ENCODE data around the gene TMEM202.
"Not testable (repeated sequence)": the region's sequence is repeated elsewhere in the genome, so short reads cannot be mapped to it uniquely, and the experiment has no call there.

TMEM202 gene

DNA sequence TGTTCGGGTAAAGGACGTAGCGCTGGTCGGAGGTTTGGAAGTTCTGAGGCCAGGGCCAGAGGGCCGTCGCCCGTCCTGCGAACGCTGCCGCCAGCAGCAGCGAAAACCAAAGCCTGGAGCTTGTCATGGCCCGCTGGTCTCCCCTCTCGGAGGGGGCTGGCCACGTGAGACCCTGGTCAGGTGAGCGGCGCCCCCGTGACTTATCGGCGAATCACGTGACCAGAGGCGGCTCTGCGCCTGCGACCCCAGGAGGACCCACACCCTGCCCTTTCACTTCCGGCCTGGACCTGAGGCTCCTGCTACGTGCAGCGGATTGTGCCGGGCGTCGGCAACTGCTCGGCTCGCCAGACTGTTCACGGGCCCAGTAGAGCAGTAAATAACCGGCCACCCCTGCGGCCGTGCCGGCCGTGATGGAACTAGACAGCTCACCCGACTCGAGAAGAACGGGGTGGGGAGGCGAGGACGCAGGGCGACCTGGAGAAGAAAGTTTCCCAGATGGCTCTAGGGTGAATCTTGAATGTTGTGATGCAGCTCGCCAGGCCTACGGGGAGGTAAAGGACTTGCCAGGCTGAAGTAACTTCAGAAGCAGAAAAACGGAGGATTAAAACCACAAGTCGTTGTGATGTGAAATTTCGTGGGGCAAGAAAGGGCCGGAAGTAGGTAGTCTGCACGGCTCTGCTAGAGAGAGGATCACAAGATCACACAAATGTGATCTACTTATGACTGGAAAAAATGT is 22.1 kb upstream of the TMEM202 start, which contains the start of gene HEXA:
TSS of gene HEXA (minus strand) at position 169 of the 736 bp plus-strand sequence. CDS start at position 127, 42 bp downstream.
- in situ Hi-C loops (cut with MboI; ENCODE audit: low pct_unique_long_range_greater_than_20kb, low sequenced_read_pairs, unreplicated experiment) = no loop called here

DNA sequence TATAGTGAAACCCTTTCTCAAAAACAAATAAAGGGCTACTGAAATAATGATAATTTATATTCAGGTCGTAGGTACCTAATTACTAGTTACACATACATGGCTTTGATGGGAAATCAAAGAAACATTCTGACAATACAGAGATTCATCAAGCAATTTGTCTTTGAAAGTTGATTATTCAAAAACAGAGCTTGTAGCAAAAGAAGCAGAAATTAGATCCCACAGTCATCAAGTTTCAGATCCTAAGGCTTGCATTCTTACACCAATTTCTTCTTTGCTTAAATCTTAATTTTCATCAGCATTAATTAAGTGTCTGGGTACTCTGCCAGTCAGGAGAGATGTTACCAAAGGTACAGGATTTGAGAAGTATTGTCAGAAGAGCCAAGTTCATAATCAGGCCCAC is 20.8 kb upstream of the TMEM202 start:
- in situ Hi-C loops (cut with MboI; ENCODE audit: low pct_unique_long_range_greater_than_20kb, low sequenced_read_pairs, unreplicated experiment) = no loop called here
- no peak for DNase-seq (ENCODE audit: low spot score)
- TF ChIP-seq, protein P1, sequence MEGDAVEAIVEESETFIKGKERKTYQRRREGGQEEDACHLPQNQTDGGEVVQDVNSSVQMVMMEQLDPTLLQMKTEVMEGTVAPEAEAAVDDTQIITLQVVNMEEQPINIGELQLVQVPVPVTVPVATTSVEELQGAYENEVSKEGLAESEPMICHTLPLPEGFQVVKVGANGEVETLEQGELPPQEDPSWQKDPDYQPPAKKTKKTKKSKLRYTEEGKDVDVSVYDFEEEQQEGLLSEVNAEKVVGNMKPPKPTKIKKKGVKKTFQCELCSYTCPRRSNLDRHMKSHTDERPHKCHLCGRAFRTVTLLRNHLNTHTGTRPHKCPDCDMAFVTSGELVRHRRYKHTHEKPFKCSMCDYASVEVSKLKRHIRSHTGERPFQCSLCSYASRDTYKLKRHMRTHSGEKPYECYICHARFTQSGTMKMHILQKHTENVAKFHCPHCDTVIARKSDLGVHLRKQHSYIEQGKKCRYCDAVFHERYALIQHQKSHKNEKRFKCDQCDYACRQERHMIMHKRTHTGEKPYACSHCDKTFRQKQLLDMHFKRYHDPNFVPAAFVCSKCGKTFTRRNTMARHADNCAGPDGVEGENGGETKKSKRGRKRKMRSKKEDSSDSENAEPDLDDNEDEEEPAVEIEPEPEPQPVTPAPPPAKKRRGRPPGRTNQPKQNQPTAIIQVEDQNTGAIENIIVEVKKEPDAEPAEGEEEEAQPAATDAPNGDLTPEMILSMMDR (IDR thresholded peaks at IDR 0.05; ENCODE audit: extremely low read depth, insufficient read depth, missing control alignments) = no peak

More for the DNA sequence above, 22.1 kb upstream of the TMEM202 start, which contains the start of gene HEXA:
- TF ChIP-seq, protein P1 (IDR thresholded peaks at IDR 0.05; ENCODE audit: extremely low read depth, insufficient read depth, missing control alignments) = no peak
- peak; percentile 91 for DNase-seq (ENCODE audit: low spot score)

DNA sequence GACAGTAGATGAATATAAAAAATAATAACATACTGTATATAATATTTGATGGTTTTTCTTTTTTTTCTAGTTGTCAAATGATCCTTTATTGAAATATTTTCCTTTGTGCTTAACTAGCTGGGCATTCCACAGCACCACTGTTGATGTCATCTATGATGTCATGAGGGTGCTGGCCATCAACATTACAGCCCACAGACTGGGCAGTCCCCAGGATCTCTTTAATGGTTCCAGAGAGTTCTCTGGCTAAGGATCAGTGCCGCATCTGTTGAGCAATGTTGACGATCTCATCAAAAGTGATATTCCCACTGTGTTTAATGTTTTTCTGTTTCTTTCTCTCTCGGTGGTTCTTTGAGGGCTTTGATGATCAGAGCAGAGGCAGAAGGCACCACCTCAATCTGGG is 19.0 kb upstream of the TMEM202 start:
- in situ Hi-C loops (cut with MboI; ENCODE audit: low pct_unique_long_range_greater_than_20kb, low sequenced_read_pairs, unreplicated experiment); DNase-seq (ENCODE audit: low spot score): not testable (repeated sequence)

DNA sequence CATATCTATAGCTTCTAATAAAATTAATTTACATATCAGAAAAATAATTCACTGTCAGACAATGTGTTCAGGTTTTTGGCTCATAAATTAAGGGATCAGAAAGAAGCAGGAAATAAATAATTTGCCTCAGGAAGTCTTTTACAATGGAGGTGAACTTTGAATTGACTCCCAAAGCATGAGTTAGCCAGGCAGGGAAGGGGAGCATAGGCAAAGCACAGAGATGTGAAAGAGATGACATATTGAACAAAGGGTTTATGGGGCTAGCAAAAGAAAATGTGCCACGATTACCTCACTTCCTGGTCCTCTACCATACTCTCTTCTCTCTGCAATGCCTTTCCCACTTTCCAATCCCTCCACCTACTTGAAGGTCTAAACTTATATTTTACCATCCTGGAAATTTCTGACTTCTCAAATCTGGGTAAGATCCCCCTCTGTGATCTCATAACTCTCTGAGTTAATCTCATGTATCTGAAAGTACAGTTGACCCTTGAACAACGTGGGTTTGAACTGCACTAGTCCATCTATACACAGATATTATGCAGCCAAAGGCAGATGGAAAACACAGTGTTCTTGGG is 18.2 kb upstream of the TMEM202 start:
- in situ Hi-C loops (cut with MboI; ENCODE audit: low pct_unique_long_range_greater_than_20kb, low sequenced_read_pairs, unreplicated experiment) = no loop called here
- TF ChIP-seq, protein P1 (IDR thresholded peaks at IDR 0.05; ENCODE audit: extremely low read depth, insufficient read depth, missing control alignments) = no peak
- no peak for DNase-seq (ENCODE audit: low spot score)

DNA sequence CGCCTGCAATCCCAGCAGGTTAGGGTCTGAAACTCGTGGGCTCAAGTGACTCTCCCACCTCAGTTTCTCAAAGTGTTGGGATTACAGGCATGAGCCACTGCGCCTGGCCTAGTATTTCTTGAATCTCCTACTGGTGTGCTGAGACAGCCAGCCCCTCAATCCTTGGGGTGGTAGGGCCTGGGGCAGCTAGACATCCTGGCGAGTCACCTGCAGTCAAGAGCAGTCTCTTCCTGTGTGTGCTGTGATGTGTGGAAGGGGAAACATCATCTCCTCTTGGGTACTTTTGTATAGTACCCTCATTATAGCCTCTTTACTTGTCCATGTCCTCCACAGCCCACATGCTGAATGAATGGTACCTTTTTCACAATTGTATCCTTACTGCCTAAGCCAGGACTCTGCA is 17.4 kb upstream of the TMEM202 start:
- TF ChIP-seq, protein P1 (IDR thresholded peaks at IDR 0.05; ENCODE audit: extremely low read depth, insufficient read depth, missing control alignments) = no peak
- in situ Hi-C loops (cut with MboI; ENCODE audit: low pct_unique_long_range_greater_than_20kb, low sequenced_read_pairs, unreplicated experiment) = no loop called here
- no peak for DNase-seq (ENCODE audit: low spot score)

DNA sequence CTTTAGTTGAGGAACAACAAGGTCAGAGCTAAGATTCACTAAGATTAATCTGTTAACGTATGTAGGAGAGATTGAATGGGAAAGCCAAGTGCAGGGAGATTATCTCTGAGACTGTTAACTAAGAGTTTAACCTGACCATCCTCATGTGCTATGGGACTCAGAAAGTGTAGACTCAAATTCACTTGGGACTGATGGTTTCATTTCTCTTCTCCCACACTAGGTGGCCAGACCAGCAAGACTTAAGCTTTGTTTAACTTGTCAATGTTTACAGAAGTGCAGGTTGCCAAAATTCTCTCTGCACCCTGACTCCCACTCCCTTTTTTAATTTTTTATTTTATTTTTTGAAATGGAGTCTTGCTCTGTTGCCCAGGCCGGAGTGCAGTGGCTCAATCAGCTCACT is 16.0 kb upstream of the TMEM202 start:
- TF ChIP-seq, protein P1 (IDR thresholded peaks at IDR 0.05; ENCODE audit: extremely low read depth, insufficient read depth, missing control alignments) = no peak
- DNase-seq (ENCODE audit: low spot score) = no peak
- in situ Hi-C loops (cut with MboI; ENCODE audit: low pct_unique_long_range_greater_than_20kb, low sequenced_read_pairs, unreplicated experiment) = no loop called here

DNA sequence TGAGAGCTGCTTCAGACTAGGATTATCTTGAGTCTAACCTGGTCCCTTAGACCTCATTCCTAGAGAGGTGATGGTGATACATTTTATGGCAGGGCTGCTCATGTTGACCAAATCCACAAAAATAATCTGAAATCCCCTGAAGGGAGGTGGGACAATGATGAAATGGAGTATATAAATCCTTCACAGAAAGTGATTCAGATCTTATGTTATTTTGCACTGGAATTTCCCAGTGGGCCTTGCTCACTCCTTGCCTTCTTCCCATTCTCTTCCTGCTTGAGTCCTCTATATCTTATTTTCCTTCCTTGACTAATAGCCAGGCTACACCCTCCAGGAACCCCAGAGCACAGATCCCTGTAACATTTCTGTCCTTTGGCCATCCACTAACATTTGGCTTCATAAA is 10.4 kb upstream of the TMEM202 start:
- TF ChIP-seq, protein P1 (IDR thresholded peaks at IDR 0.05; ENCODE audit: extremely low read depth, insufficient read depth, missing control alignments) = no peak
- in situ Hi-C loops (cut with MboI; ENCODE audit: low pct_unique_long_range_greater_than_20kb, low sequenced_read_pairs, unreplicated experiment) = no loop called here
- DNase-seq (ENCODE audit: low spot score) = no peak

Data from GM13977 (cell line).